OCI-LY7 (cell line): ENCODE data around the gene ATAD3A.

ENCODE experiments used
- EZH2phosphoT487 ChIP-seq: fragments of 200-600 bp; sonication (generic); IDR thresholded peaks from 2 replicates; pipeline ENCODE4 v1.6.1; 2018; ENCODE audit warnings: low read depth, borderline replicate concordance, mild to moderate bottlenecking, mixed run types, antibody characterized with exemption, low read length, moderate library complexity, mixed read lengths
- TF ChIP-seq, protein P1 (sequence below): fragments of 200-600 bp; sonication (generic); conservative IDR thresholded peaks from 2 replicates; pipeline ENCODE4 v1.5.1; 2014; ENCODE audit warnings: mild to moderate bottlenecking, antibody characterized with exemption, low read length, moderate library complexity, mixed read lengths

DNA sequence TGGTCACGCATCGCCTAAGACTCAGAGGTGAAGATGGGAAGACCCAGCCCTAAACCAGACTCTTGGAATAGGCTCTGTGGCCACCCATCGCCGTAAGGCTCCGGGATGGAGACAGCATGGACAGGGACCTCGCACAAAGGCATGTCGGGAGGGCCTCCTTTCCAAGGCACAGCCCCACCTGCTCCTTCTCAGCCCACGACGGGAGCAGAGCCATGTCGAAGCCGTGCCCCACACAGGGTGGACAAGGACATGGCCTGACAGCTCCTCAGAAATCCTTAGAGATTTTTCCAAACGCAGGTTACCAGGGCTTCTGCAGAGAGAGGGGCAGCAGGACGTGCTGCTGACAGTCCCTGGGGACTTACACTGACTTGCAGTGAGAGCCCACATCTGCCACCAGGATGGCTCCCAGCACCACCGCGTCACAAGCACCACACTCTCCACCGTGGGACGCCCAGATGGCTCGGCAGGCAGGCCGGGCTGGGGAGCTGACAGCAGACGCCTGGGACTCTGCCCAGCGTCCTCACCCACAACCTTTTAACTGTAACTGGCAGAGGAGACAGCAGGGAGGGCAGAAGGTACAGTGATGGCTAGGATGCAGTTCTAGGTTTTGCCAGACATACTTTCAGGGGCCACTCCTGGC, 50.7 kb downstream of the ATAD3A start:
- TF ChIP-seq, protein P1, sequence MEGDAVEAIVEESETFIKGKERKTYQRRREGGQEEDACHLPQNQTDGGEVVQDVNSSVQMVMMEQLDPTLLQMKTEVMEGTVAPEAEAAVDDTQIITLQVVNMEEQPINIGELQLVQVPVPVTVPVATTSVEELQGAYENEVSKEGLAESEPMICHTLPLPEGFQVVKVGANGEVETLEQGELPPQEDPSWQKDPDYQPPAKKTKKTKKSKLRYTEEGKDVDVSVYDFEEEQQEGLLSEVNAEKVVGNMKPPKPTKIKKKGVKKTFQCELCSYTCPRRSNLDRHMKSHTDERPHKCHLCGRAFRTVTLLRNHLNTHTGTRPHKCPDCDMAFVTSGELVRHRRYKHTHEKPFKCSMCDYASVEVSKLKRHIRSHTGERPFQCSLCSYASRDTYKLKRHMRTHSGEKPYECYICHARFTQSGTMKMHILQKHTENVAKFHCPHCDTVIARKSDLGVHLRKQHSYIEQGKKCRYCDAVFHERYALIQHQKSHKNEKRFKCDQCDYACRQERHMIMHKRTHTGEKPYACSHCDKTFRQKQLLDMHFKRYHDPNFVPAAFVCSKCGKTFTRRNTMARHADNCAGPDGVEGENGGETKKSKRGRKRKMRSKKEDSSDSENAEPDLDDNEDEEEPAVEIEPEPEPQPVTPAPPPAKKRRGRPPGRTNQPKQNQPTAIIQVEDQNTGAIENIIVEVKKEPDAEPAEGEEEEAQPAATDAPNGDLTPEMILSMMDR, result no peak
- no peak for TF ChIP-seq EZH2phosphoT487
